GM12892 (cell line): ENCODE results near the gene TFF2.

Source experiments
- POLR2A ChIP-seq: IDR thresholded peaks from 2 replicates; pipeline ENCODE4 v1.6.1; 2011; ENCODE audit warnings: low read depth, low read length, control low read depth
- POLR2AphosphoS5 ChIP-seq: IDR thresholded peaks from 2 replicates; pipeline ENCODE4 v1.6.1; 2011; ENCODE audit warnings: low read depth, low read length, control low read depth
- TAF1 ChIP-seq: IDR thresholded peaks from 2 replicates; pipeline ENCODE4 v1.6.1; 2011; ENCODE audit warnings: low read depth, mild to moderate bottlenecking, control low read depth, low read length, borderline replicate concordance

DNA sequence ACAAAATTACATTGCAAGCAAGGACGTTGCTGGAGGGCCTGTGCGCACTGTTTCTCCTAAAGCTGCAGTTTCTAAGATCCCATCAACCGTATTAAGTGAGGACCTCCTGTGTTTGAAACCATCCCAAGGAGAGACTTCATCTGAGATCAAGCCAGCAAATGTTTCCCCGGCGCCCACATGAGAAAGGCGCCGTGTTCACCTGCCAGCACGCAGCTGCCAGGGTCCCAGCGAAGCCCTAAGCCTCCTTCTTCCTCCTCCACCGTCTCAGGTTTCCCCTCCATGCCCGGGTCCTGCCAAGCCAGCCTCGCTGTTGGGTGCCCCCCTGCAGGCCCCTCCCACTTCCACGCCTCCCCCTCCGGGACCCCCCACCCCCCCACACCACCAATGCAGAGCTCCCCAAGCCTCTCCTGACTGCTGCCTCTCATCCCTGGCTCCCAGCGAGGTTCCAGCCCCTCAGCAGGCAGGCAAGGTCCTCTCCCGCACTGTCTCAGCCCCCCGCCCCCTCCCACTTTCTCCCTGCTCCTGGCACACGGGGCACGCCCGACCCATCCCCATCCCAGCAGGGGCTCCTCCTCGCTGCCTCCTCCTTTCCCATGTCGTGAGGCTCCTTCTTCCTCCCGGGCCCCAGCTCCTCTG is 24.2 kb upstream of the TFF2 start:
- no peak for TF ChIP-seq POLR2A
- TF ChIP-seq TAF1: no peak
- no peak for TF ChIP-seq POLR2AphosphoS5
